ENCODE data around the gene KLHL29. TPM values are rescaled to one million over a fixed set of nuclear protein-coding genes. Genes with fewer than 3 reads are reported as not detected.
A peak's percentile ranks its signal among the peaks of the same experiment; 100 is the strongest.

Gene KLHL29
- total and polyA plus RNA-seq, 8 donors = 0.91 to 6.6 (median 2.6) TPM

- H3K27me3 ChIP-seq = no peaks in the 10 kb centered on the region
- H3K9me3 ChIP-seq = no peaks in the 10 kb centered on the region
- H3K4me3 ChIP-seq = no peak overlapping the region
- no peak for FAIRE-seq
- intact Hi-C loops (cut with DNase I) = no loop called here
- H3K36me3 ChIP-seq = no peaks in the 10 kb centered on the region
- no peak for TF ChIP-seq CTCF (IDR thresholded peaks at IDR 0.05)
- no peak for ATAC-seq
- DNase-seq = peak in 2 of 6 donors; percentile 0 to 10
- no peaks in the 10 kb centered on the region for H3K4me1 ChIP-seq
- 81 to 94% methylated on average over 5 of the region's 5 CpGs for WGBS, 2 donors
- H3K27ac ChIP-seq = no peak overlapping the region
These were observed 315.6 kb downstream of the KLHL29 start for GRCh38 chr2:23700627-23701026.

GRCh38 chr2:23703037-23703582 lies 318.1 kb downstream of the KLHL29 start:
- FAIRE-seq = no peak
- peak in 1 of 6 donors; percentile 42 for DNase-seq
- TF ChIP-seq CTCF (IDR thresholded peaks at IDR 0.05) = no peak
- H3K4me3 ChIP-seq = no peak overlapping the region
- 96 to 97% methylated on average over 17 of the region's 17 CpGs for WGBS, 2 donors
- no peaks in the 10 kb centered on the region for H3K9me3 ChIP-seq
- intact Hi-C loops (cut with DNase I) = no loop called here
- H3K36me3 ChIP-seq = no peaks in the 10 kb centered on the region
- no peak for ATAC-seq
- no peak overlapping the region for H3K27ac ChIP-seq
- H3K27me3 ChIP-seq = no peaks in the 10 kb centered on the region
- no peaks in the 10 kb centered on the region for H3K4me1 ChIP-seq

GRCh38 chr2:23703583-23704385 lies 318.8 kb downstream of the KLHL29 start:
- no peaks in the 10 kb centered on the region for H3K36me3 ChIP-seq
- DNase-seq (no peak), ATAC-seq (no peak), FAIRE-seq (no peak)
- intact Hi-C loops (cut with DNase I) = no loop called here
- no peaks in the 10 kb centered on the region for H3K4me1 ChIP-seq
- H3K27me3 ChIP-seq = no peaks in the 10 kb centered on the region
- H3K9me3 ChIP-seq = no peaks in the 10 kb centered on the region
- H3K4me3 ChIP-seq = no peak overlapping the region
- no peak for TF ChIP-seq CTCF (IDR thresholded peaks at IDR 0.05)
- H3K27ac ChIP-seq = no peak overlapping the region
- 92 to 96% methylated on average over 16 of the region's 16 CpGs for WGBS, 2 donors

- Histone ChIP-seq H3K4me1 (no peaks in the 10 kb centered on the region), H3K9me3 (no peaks in the 10 kb centered on the region), H3K4me3 (no peak overlapping the region), H3K27ac (no peak overlapping the region), H3K27me3 (no peaks in the 10 kb centered on the region), H3K36me3 (peaks cover 0 to 4% (median 0%) of the 10 kb centered on the region in 3 donors)
- intact Hi-C loops (cut with DNase I) = no loop called here
- DNase-seq (no peak), ATAC-seq (no peak), FAIRE-seq (no peak)
- WGBS, 2 donors = 94 to 96% methylated on average over 18 of the region's 18 CpGs
- no peak for TF ChIP-seq CTCF (IDR thresholded peaks at IDR 0.05)
These were observed 321.0 kb downstream of the KLHL29 start for GRCh38 chr2:23705771-23706612.

All from pancreas (tissue), 10 donors.